SK-N-SH treated with all-trans-retinoic acid at 6 μM for 48 hours (cell line): Measurements from ENCODE around the gene ABT1.
A peak's percentile ranks its signal among the peaks of the same experiment; 100 is the strongest.

Experiments
- ATAC-seq: fragments of 200-7000 bp; cut with Tn5 transposase; 3 replicates; pipeline ENCODE4 v1.9.1; 2020; ENCODE audit warnings: mild to moderate bottlenecking, moderate library complexity
- ARNTL ChIP-seq: fragments of 450-650 bp; formaldehyde crosslinking; IDR thresholded peaks from 2 replicates; pipeline ENCODE4 v1.5.0; 2020; ENCODE audit warnings: low read depth, mild to moderate bottlenecking, moderate library complexity, borderline replicate concordance
- BACH2 ChIP-seq: fragments of 250-450 bp; sonication (Bioruptor Pico); IDR thresholded peaks from 2 replicates; pipeline ENCODE4 v1.9.0; 2021; ENCODE audit warnings: mild to moderate bottlenecking, borderline replicate concordance
- CSDC2 ChIP-seq: fragments of 250-450 bp; sonication (Bioruptor Pico); IDR thresholded peaks from 2 replicates; pipeline ENCODE4 v1.5.0; 2020; ENCODE audit warnings: mild to moderate bottlenecking, moderate library complexity
- GLIS3 ChIP-seq: fragments of 250-450 bp; sonication (Bioruptor Pico); IDR thresholded peaks from 2 replicates; pipeline ENCODE4 v1.5.0; 2020; ENCODE audit warnings: mild to moderate bottlenecking, moderate library complexity
- ISL1 ChIP-seq: fragments of 250-450 bp; sonication (Bioruptor Pico); IDR thresholded peaks from 2 replicates; pipeline ENCODE4 v2.1.2; 2022; ENCODE audit warnings: mild to moderate bottlenecking, moderate library complexity
- OSR1 ChIP-seq: fragments of 250-450 bp; sonication (Bioruptor Pico); IDR thresholded peaks from 2 replicates; pipeline ENCODE4 v1.8.0; 2022; ENCODE audit warnings: moderate library complexity, mild to moderate bottlenecking, inconsistent platforms
- PPARA ChIP-seq: fragments of 250-450 bp; sonication (Bioruptor Pico); IDR thresholded peaks from 2 replicates; pipeline ENCODE4 v1.5.0; 2020; ENCODE audit warnings: mild to moderate bottlenecking, borderline replicate concordance
- RARB ChIP-seq: fragments of 250-450 bp; sonication (Bioruptor Pico); IDR thresholded peaks from 2 replicates; pipeline ENCODE4 v1.8.0; 2021; ENCODE audit warnings: mild to moderate bottlenecking, moderate library complexity
- SNAI2 ChIP-seq: fragments of 250-450 bp; sonication (Bioruptor Pico); IDR thresholded peaks from 2 replicates; pipeline ENCODE4 v1.5.0; 2020; ENCODE audit warnings: mild to moderate bottlenecking, moderate library complexity
- TCF4 ChIP-seq: fragments of 250-450 bp; sonication (Bioruptor Pico); IDR thresholded peaks from 2 replicates; pipeline ENCODE4 v1.8.0; 2021; ENCODE audit warnings: mild to moderate bottlenecking, moderate library complexity, borderline replicate concordance
- TOX ChIP-seq: fragments of 250-450 bp; sonication (Bioruptor Pico); IDR thresholded peaks from 2 replicates; pipeline ENCODE4 v1.8.0; 2021; ENCODE audit warnings: mild to moderate bottlenecking, moderate library complexity, borderline replicate concordance
- ZC3H10 ChIP-seq: fragments of 250-450 bp; sonication (Bioruptor Pico); IDR thresholded peaks from 2 replicates; pipeline ENCODE4 v1.5.1; 2021; ENCODE audit warnings: mild to moderate bottlenecking, moderate library complexity
- ZFP3 ChIP-seq: fragments of 250-450 bp; sonication (Bioruptor Pico); IDR thresholded peaks from 2 replicates; pipeline ENCODE4 v1.5.0; 2020; ENCODE audit warnings: mild to moderate bottlenecking, moderate library complexity
- ZFP30 ChIP-seq: fragments of 450-650 bp; formaldehyde crosslinking; IDR thresholded peaks from 2 replicates; pipeline ENCODE4 v1.5.0; 2022; ENCODE audit warnings: mild to moderate bottlenecking, moderate library complexity
- ZNF565 ChIP-seq: fragments of 450-650 bp; formaldehyde crosslinking; conservative IDR thresholded peaks from 2 replicates; pipeline ENCODE4 v1.5.0; 2020; ENCODE audit warnings: low read depth, mild to moderate bottlenecking, moderate library complexity
- ZNF8 ChIP-seq: fragments of 450-650 bp; formaldehyde crosslinking; IDR thresholded peaks from 2 replicates; pipeline ENCODE4 v1.5.0; 2020; ENCODE audit warnings: mild to moderate bottlenecking, moderate library complexity
- TF ChIP-seq, protein P1 (sequence below): fragments of 250-450 bp; sonication (Bioruptor Pico); IDR thresholded peaks from 2 replicates; pipeline ENCODE4 v1.5.0; 2020; ENCODE audit warnings: mild to moderate bottlenecking, moderate library complexity
- TF ChIP-seq, protein P2 (sequence below): fragments of 250-450 bp; sonication (Bioruptor Pico); IDR thresholded peaks from 2 replicates; pipeline ENCODE4 v1.8.0; 2020; ENCODE audit warnings: mild to moderate bottlenecking, moderate library complexity, borderline replicate concordance
- TF ChIP-seq, protein P3 (sequence below): fragments of 250-450 bp; sonication (Bioruptor Pico); IDR thresholded peaks from 2 replicates; pipeline ENCODE4 v1.5.1; 2020; ENCODE audit warnings: low read depth, mild to moderate bottlenecking, moderate library complexity

Gene ABT1

DNA sequence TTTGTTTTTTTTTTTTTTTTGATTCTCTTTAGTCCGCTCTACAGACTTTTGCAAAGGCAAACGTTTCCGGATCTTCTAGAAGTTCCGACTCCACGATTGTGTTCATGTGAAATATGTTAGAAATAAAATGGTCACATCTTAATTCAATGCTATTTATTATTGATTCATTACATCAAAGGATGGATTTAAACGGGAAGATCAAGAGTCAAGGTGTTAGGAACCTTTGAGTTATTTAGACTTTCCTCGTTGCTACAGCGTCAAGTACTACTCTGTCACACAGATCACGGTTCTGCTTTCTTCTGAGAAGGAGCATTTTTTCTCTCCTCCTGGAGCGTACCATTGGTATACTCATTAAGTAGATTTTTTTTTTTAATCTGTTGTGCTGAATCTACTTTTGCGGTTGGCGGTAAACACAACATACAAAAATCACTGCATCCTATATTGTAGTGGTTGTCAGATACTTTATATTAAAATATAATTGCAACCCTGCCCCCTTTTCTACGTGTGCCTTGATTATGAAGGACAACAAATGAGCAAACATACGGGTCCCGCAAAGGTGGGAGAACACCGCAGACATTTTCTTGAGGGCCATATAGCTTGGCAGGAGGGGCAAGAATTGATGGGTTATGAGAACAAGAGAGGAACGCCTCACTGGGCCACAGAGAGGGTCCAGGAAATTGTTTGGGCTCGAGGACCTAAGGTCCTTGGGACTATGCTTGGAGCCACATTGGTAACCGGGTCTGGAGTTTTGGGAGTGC is 41.1 kb upstream of the ABT1 start (continued):
- TF ChIP-seq PPARA (CRISPR knock-in tag) (no peak), ZFP3 (CRISPR knock-in tag) (no peak), SNAI2 (CRISPR knock-in tag) (no peak), TOX (no peak)

DNA sequence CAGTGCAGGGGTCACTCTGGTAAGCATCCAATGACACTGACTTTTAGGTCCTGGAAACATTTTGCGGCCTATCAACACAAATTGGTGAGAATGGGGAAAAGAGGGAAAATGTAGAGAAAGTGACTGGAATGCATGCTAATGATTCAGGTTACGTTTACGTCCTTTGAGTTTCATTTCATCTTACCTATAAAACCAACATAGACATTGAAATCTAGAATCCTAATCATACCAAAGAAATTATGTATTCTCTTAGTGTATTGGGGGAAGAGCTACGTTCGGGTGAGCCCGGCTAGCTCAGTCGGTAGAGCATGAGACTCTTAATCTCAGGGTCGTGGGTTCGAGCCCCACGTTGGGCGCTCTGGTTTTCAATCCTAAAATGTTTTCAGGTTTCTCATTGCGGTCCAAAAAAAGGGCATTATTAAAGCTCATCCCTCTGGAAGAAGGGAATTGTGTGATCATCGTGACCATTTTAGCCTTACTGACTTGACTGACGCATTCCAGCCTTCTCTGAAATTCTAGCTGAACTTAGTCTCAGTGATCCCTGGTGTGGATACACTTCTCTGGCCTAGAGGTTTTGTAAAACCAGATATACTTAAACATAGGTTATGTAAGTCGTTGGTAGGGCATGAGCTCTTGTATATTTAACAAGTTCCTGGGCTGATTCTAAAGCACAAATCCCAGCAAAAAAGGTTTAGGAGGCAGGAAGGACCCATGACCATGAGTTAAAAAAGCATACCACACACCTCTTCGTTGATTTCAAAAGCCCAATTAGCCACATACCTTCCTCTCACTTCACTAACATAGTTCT is 40.3 kb upstream of the ABT1 start:
- peak; percentile 65 for ATAC-seq
- TF ChIP-seq SNAI2 (CRISPR knock-in tag) (no peak), TOX (0 out of 2 replicates have a peak, but pooled peaks have one; percentile 13)

DNA sequence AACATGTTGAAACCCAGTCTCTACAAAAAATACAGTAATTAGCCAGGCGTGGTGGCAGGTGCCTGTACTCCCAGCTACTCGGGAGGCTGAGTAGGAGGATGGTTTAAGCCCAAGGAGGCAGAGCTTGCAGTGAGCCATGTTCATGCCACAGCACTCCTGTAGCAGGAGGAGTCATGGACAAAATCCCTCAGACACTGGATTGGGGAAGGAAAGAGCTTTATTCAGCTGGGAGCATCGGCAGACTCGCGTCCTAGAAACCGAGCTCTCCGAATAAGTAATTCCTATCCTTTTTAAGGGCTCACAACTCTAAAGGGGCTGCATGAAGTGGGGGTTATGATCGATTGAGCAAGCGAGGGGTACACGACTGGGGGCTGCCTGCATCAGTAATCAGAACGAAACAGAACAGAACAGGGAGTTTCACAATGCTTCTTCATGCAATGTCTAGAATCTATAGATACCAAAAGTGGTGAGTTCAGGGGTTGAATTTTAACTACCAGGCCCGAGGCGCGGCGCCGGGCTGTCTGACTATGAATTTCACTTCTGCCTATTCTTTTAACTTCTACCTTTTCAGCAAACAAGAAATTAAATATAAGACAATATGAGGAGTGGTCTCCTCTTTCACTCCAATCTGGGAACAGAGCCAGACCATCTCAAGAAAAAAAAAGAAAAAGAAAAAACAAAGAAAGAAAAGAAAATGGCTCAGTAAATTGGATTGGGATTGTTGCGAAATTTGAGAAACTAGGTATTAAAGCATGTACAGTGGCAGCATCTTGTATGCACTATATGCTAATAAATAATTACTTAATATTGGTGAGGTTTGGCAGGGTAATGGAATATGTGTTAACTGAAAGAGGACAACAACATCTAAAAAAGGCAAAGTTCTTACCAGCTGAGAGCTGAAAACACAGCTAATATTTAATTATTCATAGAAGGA is 35.0 kb upstream of the ABT1 start:
- TF ChIP-seq CSDC2 (CRISPR knock-in tag) = no peak
- TF ChIP-seq, protein P1, sequence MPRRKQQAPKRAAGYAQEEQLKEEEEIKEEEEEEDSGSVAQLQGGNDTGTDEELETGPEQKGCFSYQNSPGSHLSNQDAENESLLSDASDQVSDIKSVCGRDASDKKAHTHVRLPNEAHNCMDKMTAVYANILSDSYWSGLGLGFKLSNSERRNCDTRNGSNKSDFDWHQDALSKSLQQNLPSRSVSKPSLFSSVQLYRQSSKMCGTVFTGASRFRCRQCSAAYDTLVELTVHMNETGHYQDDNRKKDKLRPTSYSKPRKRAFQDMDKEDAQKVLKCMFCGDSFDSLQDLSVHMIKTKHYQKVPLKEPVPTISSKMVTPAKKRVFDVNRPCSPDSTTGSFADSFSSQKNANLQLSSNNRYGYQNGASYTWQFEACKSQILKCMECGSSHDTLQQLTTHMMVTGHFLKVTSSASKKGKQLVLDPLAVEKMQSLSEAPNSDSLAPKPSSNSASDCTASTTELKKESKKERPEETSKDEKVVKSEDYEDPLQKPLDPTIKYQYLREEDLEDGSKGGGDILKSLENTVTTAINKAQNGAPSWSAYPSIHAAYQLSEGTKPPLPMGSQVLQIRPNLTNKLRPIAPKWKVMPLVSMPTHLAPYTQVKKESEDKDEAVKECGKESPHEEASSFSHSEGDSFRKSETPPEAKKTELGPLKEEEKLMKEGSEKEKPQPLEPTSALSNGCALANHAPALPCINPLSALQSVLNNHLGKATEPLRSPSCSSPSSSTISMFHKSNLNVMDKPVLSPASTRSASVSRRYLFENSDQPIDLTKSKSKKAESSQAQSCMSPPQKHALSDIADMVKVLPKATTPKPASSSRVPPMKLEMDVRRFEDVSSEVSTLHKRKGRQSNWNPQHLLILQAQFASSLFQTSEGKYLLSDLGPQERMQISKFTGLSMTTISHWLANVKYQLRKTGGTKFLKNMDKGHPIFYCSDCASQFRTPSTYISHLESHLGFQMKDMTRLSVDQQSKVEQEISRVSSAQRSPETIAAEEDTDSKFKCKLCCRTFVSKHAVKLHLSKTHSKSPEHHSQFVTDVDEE (CRISPR knock-in tag) = no peak
- no peak for TF ChIP-seq TCF4 (CRISPR knock-in tag)
- TF ChIP-seq BACH2 = no peak
- TF ChIP-seq, protein P2, sequence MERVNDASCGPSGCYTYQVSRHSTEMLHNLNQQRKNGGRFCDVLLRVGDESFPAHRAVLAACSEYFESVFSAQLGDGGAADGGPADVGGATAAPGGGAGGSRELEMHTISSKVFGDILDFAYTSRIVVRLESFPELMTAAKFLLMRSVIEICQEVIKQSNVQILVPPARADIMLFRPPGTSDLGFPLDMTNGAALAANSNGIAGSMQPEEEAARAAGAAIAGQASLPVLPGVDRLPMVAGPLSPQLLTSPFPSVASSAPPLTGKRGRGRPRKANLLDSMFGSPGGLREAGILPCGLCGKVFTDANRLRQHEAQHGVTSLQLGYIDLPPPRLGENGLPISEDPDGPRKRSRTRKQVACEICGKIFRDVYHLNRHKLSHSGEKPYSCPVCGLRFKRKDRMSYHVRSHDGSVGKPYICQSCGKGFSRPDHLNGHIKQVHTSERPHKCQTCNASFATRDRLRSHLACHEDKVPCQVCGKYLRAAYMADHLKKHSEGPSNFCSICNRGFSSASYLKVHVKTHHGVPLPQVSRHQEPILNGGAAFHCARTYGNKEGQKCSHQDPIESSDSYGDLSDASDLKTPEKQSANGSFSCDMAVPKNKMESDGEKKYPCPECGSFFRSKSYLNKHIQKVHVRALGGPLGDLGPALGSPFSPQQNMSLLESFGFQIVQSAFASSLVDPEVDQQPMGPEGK = no peak
- TF ChIP-seq ZNF8 = no peak
- no peak for TF ChIP-seq OSR1
- TF ChIP-seq ARNTL (CRISPR knock-in tag) = no peak
- no peak for TF ChIP-seq ISL1
- no peak for TF ChIP-seq ZNF565 (CRISPR knock-in tag)
- no peak for TF ChIP-seq PPARA (CRISPR knock-in tag)
- no peak for TF ChIP-seq ZC3H10 (CRISPR knock-in tag)
- TF ChIP-seq, protein P3, sequence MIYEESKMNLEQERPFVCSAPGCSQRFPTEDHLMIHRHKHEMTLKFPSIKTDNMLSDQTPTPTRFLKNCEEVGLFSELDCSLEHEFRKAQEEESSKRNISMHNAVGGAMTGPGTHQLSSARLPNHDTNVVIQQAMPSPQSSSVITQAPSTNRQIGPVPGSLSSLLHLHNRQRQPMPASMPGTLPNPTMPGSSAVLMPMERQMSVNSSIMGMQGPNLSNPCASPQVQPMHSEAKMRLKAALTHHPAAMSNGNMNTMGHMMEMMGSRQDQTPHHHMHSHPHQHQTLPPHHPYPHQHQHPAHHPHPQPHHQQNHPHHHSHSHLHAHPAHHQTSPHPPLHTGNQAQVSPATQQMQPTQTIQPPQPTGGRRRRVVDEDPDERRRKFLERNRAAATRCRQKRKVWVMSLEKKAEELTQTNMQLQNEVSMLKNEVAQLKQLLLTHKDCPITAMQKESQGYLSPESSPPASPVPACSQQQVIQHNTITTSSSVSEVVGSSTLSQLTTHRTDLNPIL (CRISPR knock-in tag) = no peak
- TF ChIP-seq RARB (CRISPR knock-in tag) = no peak
- TF ChIP-seq ZFP3 (CRISPR knock-in tag) = no peak
- TF ChIP-seq ZFP30 (CRISPR knock-in tag) = no peak
- ATAC-seq = no peak

DNA sequence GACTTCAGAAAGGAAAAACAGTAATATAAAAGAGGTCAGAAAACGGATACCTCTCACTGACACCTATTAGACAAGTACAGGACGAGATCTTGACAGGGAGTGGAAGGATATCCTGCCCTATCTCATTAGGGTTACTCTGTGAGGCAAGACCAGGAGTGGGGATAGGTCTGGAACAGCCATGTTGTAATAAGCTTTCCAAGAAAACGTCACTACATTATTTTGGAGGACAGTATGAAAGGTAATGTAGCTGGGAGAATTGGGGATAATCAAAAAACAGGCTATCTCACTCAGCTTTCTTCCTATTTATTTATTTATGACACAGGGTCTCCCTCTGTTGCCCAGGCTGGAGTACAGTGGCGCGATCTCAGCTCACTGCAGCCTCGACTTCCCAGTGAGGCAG is 33.3 kb upstream of the ABT1 start:
- no peak for TF ChIP-seq PPARA (CRISPR knock-in tag)
- TF ChIP-seq, protein P3 (CRISPR knock-in tag) = no peak
- TF ChIP-seq ZFP3 (CRISPR knock-in tag) = no peak
- no peak for TF ChIP-seq GLIS3
- TF ChIP-seq, protein P1 (CRISPR knock-in tag) = no peak
- no peak for TF ChIP-seq ZNF565 (CRISPR knock-in tag)
- TF ChIP-seq ISL1 = no peak
- no peak for TF ChIP-seq RARB (CRISPR knock-in tag)
- no peak for TF ChIP-seq ZFP30 (CRISPR knock-in tag)
- no peak for ATAC-seq
